ENCODE results near the gene CCNG2. TPM values are rescaled to one million over a fixed set of nuclear protein-coding genes. Genes with fewer than 3 reads are reported as not detected.
"Not testable (repeated sequence)": the region's sequence is repeated elsewhere in the genome, so short reads cannot be mapped to it uniquely, and the experiment has no call there.

The CCNG2 gene, protein sequence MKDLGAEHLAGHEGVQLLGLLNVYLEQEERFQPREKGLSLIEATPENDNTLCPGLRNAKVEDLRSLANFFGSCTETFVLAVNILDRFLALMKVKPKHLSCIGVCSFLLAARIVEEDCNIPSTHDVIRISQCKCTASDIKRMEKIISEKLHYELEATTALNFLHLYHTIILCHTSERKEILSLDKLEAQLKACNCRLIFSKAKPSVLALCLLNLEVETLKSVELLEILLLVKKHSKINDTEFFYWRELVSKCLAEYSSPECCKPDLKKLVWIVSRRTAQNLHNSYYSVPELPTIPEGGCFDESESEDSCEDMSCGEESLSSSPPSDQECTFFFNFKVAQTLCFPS
- 100 to 1,000 TPM in 8 of 10 donors, 10 to 100 TPM in 2; 93.5 to 148 (median 120) TPM for polyA plus RNA-seq (ENCODE audit: insufficient read length in 10 of 10)
- long read RNA-seq, donor 1, full-length matches to known transcripts, result 10 of 15 reads
- long read RNA-seq, donor 1, partial matches to known transcripts, result 5 of 15 reads
- long read RNA-seq, donor 1, other reads (novel, unspliced or antisense), result 0 of 15 reads
- long read RNA-seq, donor 2, full-length matches to known transcripts, result 9 of 9 reads
- long read RNA-seq, donor 2, partial matches to known transcripts, result 0 of 9 reads
- long read RNA-seq, donor 2, other reads (novel, unspliced or antisense), result 0 of 9 reads
- long read RNA-seq, donor 3, result 0 reads
- long read RNA-seq, donor 4, full-length matches to known transcripts, result 11 of 117 reads
- long read RNA-seq, donor 4, partial matches to known transcripts, result 106 of 117 reads
- long read RNA-seq, donor 4, other reads (novel, unspliced or antisense), result 0 of 117 reads
- long read RNA-seq, donor 5, full-length matches to known transcripts, result 16 of 16 reads
- long read RNA-seq, donor 5, partial matches to known transcripts, result 0 of 16 reads
- long read RNA-seq, donor 5, other reads (novel, unspliced or antisense), result 0 of 16 reads
- long read RNA-seq, donor 6, full-length matches to known transcripts, result 17 of 22 reads
- long read RNA-seq, donor 6, partial matches to known transcripts, result 5 of 22 reads
- long read RNA-seq, donor 6, other reads (novel, unspliced or antisense), result 0 of 22 reads
- long read RNA-seq, donor 7, full-length matches to known transcripts, result 11 of 16 reads
- long read RNA-seq, donor 7, partial matches to known transcripts, result 0 of 16 reads
- long read RNA-seq, donor 7, other reads (novel, unspliced or antisense), result 5 of 16 reads
- long read RNA-seq, donor 8, full-length matches to known transcripts, result 10 of 23 reads
- long read RNA-seq, donor 8, partial matches to known transcripts, result 13 of 23 reads
- long read RNA-seq, donor 8, other reads (novel, unspliced or antisense), result 0 of 23 reads
- long read RNA-seq, donor 9, full-length matches to known transcripts, result 3 of 3 reads
- long read RNA-seq, donor 9, partial matches to known transcripts, result 0 of 3 reads
- long read RNA-seq, donor 9, other reads (novel, unspliced or antisense), result 0 of 3 reads

- DNase-seq, result peak in 2 of 3 donors; percentile 97 to 99
Measured at GRCh38 chr4:77156912-77157858, at the start of gene CCNG2. CCNG2 (plus strand) TSS chr4:77157207; CDS start chr4:77158533, 1,326 bp downstream.

DNA sequence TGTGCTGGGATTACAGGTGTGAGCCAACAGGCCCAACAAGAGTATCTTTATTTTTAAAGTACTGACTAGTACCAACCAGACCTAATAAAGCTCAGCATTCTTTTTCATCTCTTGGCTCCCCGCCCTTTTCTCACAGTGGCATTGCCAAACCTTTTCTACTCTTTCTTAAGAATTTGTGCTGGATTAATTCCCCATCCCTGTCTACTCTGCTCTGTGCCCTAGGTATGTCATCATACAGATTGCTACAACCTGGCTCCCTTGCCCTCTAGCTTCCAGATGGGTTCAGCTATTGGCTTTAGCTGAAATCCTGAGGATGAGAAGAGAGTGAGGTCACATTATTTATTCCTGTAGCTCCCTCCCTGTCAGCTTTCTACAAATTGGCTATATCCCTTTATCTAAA is 46.3 kb upstream of the CCNG2 start:
- no peak for DNase-seq

DNA sequence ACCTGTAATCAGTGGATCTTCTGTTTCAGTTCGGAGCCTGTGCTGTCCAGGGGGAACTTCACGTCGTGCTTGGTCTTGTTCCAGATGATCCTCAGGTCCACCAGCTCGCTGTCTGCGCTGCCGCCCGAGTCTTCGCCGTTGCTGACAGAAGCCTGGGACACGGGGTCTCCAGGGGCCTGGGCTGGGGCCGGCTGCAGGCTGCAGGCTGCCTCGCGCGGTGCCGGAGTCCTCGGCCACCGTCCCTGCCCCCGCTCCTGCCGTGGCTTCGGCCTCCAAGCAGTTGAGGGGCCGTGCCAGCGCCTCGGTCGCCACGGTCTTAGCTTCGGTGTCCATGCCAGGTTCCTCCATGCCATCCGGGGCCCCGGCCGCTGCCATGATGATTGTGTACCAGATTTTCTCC is 43.9 kb upstream of the CCNG2 start:
- DNase-seq, result no peak

GRCh38 chr4:77117721-77118120 is 39.3 kb upstream of the CCNG2 start:
- DNase-seq, result no peak

DNA sequence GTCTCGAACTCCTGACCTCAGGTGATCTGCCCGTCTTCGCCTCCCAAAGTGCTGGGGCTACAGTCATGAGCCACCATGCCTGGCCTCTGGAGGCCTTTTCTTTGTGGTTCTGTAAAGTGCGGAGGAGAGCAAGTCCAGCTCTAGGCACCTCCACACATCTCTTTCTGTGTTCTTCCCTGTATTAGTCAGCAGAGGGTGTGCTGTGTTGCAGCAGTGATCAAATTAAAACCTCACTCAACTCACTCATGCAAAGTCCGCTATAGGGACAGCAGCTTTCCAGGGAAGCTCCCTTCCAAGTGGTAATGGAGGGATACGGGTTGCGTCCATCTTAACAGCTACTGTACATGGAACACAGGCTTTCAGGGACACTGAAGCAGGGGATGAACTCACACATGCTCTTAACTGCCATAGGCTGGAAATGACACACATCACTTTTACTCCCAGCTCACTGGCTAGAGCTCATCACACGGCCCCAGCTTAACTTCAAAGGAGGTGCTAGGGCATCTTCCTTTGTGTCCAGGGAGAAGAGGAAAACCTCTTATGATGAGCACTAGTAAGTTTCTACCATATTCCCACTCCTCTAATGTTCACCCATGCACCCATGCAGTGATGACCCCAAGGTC is 36.0 kb upstream of the CCNG2 start:
- DNase-seq, result peak in 1 of 3 donors; percentile 27

GRCh38 chr4:77121736-77122240 is 35.2 kb upstream of the CCNG2 start:
- peak in 1 of 3 donors; percentile 26 for DNase-seq

DNA sequence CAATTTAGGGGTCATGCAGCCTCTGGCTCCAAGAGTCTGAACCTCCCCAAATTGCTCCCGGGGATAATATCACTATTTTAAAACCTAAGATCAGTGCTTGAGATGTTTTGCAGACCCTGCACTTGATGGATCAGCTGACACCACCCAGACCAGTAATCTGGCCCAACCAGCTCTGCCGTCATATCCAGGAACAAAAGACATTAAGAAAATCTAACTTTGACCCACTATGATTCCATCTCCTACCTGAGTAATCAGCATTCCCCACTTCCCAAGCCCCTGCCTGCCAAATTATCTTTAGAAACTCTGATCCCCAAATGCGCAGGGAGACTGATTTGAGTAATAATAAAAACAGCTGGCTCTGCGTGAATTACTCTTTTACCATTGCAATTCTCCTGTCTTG is 34.4 kb upstream of the CCNG2 start:
- no peak for DNase-seq

DNA sequence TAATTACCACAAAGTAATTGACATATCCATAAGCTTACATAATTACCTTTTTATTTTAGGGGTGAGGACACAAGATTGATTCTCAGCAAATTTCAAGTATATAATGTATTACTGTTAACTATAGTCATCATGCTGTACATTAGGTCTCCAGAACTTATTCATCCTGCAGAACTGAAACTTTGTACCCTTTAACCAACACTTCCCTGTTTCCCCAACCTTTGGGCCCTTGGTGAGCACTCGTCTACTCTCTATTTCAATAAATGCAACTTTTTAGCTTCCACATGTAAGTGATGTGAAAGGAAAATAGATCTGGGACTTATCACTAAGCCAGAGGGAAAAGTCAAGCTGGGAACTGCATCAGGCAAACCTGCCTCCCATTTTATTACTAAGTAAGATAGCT is 33.6 kb upstream of the CCNG2 start:
- no peak for DNase-seq

DNA sequence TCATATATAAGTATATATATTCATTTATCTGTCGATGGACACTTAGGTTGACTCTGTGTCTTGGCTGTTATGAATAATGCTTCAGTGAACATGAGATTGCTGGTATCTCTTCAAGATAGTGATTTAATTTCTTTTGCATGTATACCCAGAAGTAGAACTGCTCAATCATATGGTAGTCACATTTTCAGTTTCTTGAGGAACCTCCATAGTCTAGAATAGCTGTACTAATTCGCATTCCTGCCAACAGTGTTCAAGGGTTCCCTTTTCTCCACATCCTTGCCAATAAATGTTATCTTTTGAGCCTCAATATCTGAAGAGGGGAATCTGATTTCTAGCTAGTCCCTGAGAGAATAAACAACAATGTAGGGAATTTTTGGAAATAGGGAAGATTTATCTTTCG is 32.4 kb upstream of the CCNG2 start:
- DNase-seq, result no peak

DNA sequence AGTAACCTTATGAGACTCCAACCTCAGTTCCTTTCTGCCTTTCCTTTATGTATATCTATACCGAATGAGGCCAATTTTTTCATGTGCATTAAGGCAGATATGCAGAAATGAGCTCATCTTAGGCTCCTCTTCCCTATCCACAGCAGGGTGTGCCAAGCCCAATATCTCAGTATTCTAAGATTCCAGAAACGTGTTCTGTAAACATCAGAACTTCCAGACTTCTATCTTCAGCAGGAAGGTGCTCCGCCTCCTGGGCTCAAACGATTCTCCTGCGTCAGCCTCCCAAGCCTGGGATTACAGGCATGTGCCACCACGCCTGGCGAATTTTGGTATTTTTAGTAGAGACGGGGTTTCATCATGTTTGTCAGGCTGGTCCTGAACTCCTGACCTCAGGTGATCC is 31.0 kb upstream of the CCNG2 start:
- no peak for DNase-seq

GRCh38 chr4:77126809-77127208 is 30.2 kb upstream of the CCNG2 start:
- no peak for DNase-seq

- no peak for DNase-seq
Measured at GRCh38 chr4:77127215-77127614, 29.8 kb upstream of the CCNG2 start.

DNA sequence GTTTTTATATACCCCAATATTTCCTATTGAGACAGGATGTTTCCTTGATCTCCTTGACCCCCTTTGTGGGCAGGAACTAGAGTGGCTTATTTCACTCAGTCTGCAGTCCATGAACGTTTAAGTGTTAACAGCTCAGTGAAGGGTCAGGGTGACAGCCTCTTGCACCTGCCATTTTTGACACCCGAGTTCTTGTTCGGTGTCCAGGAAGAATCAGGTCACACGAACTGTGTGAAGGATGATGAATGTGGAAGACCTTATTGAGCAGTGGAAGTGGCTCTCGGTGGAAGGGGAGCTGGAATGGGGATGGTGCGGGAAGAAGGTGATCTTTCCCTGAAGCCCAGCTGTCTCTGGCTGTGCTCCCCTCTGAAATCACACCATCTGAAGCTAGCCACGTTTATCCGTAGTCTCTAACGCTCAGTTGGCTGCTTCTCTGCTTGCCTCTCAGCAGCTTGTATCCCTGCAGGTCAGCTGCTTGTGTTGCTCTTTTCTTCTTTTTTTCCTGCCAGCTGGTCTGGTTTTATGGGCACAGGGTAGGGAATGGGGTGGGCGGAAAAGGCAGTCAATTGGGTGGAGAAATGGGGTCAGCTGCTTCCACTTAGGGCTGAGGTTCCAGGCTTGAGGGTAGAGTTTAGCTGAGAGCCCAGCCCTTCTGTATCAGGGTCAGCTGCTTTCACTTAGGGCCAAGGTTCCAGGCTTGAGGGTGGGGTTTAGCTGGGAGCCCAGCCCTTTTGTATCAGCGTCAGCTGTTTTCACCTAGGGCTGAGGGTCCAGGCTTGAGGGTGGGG is 29.0 kb upstream of the CCNG2 start:
- peak in 2 of 3 donors; percentile 25 to 50 for DNase-seq

- DNase-seq, result no peak
Measured at GRCh38 chr4:77132652-77133312, 24.2 kb upstream of the CCNG2 start.

GRCh38 chr4:77137448-77137847 is 19.6 kb upstream of the CCNG2 start:
- DNase-seq, result not testable (repeated sequence)

DNA sequence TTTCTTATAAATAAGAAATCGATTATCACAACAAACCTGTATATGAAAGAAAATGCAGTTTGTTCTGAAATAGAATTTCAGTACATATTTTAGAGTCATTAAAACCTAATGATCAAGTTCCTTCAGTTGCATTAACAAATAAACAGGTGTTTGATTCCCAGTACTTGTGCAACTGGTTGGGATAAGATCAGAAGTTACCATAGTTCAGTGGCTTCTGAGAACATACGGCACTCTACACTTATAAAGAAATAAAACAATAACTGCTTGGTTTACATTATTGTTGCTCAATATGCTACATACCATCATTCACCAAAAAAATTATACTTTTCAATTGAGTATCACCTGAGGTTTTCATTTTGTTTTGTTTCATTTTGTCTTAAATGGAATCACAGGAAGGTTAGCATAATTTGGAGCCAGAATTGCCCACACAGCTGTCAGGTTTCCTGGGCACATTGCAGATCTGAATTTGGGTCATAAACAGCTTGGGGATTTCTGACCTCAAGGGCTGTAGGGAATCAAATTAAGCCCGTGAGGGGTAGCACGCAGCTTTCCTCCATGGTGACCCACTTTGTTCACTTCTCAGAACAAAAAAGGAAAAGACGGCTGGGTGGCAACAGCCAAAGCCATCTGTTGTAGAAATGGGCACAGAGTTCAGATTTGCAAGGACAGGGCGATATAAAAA is 14.9 kb upstream of the CCNG2 start:
- no peak for DNase-seq

DNA sequence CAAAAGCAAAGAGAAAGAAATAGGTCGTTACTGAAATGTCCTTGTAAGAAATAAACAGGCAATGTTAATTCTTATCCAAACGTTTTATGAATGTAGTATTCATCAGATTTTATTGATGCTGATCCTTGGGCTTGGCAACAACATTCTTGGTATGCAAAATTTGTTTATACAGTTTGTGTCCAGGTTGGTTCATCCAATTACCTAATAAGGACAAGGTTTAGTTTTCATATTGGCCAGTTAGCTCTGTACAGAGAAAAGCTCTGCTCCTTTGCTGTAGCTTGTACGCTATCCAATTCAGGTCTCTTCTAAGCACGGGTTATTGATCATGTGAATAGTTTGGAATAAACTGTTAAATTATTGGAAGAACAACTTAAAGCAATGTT is 14.4 kb upstream of the CCNG2 start:
- no peak for DNase-seq

DNA sequence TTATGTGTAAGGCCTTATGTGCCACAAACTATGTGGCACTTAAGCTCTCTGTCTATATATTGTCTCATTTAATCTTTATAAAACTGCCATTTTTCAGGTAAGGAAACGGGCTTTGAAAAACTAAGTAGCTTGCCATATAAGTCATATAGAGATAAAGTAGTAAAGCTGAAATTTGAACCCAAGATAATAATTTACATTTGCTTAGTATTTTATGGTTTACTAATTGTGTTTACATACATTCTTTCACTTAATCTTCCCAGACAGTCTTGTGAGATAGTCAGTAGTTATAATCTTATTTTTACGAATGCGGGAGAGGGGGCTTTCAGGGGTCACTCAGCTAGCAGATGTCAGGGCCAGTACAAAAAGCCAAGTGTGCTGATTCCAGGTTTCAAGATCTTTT is 13.9 kb upstream of the CCNG2 start:
- no peak for DNase-seq

Data from muscle of back (tissue), 13 donors.